Activated CD4-positive, alpha-beta T cell treated with anti-CD3 and anti-CD28 coated beads, Interleukin-2, amount 50 U/mL, for 24 hours (primary cell): Measurements from ENCODE around the gene PLCB1.
"Not testable (repeated sequence)": the region's sequence is repeated elsewhere in the genome, so short reads cannot be mapped to it uniquely, and the experiment has no call there.

ENCODE experiments used
- DNase-seq, 2 donors: peaks; one replicate each; pipeline ENCODE4 v3.0.0-alpha.2; 2020; ENCODE audit warnings: low read depth in 1 of 2, low spot score in 1 of 2

PLCB1 gene

DNA sequence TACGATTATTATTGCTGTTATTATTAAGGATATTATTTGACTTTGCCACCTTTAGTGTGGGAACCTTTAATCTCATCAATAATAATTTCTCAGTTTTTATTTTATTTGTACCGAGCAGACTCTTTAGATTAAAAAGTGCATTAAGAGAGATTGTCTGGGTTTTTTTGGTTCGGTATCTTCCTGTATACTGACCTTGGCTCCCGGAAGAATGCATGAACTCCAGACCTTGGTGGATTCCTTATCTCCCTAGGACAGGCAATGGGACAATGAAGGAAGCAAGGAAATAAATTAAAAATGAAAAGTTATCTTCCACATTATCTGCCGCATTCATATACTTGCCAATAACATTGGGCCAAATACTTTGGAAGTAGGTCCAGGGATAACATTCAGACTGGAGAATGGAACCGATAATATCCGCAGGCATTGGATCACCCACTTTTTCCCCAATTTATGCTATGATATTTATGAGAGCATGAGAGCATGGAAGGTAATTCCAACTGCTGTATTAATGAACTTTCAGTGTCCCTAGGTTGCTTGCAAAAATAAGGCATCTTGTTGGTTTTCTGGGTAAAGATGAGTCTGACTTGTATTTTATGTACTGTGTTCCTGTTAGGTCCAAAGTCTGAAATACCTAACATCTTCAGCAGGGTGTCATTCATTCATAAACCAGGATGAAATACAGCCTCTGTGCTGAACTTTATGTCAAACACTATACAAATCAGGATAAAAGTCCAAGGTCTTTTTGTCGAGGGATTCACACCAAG, 232.1 kb downstream of the PLCB1 start:
- no peak for DNase-seq

DNA sequence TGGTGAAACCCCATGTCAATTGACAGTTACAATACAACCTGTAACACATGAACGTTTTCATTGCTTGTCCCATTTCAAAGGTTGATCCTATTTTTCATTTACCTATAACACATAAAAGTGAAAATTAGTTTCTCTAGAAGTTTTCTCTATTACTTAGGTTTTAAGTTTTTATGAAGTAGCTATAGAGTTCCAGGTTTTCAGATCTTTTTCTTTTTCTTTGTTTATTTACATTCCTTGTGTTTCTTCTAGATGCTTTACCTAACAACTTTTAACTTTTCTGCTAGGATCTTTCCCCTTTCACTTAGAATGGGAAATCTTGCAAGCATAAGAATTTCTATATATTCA, 232.6 kb downstream of the PLCB1 start:
- no peak for DNase-seq

DNA sequence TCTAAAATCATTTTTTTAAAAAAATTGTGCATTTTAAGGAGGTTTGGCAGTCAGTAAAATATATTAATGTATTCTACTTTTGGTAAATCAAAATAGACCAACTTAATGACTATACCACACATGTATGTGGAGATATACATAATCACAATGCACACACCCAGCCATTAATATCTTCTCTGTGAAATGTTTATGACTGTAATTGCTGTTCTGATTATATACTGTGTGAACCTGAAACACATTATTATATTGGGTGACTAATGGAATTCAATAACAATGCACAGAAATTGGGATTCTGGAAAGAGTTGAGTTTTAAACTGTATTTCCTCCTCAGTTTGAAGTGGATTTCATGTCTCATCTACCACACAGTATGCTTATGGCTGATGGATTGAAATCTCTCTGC, 233.6 kb downstream of the PLCB1 start:
- DNase-seq = no peak

DNA sequence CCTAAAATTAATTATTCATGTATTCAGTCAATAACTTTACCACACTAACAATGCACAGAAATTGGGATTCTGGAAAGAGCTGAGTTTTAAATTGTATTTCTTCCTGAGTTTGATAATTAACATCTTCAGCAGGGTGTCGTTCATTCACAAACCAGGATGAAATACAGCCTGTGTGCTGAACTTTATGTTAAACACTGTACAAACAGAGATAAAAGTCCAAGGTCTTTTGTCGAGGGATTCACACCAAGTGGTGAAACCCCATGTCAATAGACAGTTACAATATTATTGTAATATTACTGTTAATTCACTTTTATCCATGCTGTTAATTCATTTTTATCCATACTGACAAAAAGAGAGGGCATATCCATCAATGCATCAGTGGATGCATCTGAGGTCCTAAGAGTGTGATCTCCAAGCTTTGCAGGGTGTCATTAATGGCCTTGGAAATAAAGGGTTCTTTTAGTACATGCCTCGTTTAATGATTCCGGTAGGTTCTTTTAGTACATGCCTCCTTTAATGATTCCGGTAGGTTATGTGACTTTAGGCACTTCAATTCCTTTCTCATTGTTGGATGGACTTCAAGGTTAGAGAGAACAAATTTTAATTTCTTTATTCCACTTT, 234.3 kb downstream of the PLCB1 start:
- no peak for DNase-seq

DNA sequence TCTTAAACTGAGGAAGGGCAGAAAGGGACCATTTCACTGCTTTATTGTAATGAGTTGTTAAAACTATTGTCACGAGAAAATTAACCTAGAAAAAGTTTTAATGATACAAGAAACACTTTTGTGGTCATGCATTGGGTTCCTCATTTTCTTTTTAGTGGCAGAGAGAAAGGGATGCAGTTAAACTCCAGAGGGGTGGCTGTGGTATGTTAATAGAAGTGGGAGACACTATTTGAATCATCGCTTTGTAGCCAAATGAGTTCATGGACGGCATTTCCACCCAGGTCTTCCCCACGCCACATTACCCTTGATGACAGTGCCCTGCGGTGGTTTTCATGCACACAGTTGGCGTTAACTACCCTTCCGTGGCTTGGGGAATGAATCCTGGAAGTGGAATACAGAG, 235.6 kb downstream of the PLCB1 start:
- DNase-seq = no peak

DNA sequence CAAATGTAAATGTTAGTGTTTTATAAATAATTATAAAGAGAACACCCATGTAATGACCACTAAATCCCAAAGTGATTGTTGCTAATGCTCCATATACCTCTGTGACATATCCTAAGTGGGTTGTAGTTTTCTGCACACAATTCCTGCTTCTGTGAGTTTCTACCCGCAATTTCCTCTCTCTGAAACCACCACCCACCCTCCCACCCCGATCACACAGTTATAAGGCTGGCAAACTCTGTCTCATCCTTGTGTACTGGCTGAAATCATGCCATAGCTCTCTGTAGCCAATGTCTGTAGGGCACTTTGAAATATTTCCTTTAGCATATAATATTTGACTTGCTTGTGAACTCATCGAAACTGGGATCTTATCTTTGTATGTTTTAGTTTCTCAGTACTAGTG, 236.6 kb downstream of the PLCB1 start:
- DNase-seq = no peak

DNA sequence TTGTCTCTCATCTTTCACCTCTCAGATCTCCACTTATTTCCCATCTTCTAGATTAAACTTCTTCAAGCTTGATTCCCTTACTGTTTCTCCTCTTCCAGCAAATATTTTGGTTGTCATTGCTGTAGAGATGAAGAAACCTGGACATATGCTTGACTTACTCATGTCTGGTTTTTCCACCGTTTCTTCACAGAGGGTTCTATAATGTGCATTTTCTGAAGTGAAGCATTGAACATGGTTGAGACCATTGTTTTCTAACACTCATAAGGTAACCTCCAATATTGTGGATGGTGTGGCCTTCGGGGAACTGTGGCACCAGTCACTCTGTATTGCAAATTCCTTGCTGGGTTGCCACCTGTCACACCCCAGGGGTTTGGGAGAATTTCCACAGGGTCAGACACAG, 237.2 kb downstream of the PLCB1 start:
- DNase-seq = no peak

DNA sequence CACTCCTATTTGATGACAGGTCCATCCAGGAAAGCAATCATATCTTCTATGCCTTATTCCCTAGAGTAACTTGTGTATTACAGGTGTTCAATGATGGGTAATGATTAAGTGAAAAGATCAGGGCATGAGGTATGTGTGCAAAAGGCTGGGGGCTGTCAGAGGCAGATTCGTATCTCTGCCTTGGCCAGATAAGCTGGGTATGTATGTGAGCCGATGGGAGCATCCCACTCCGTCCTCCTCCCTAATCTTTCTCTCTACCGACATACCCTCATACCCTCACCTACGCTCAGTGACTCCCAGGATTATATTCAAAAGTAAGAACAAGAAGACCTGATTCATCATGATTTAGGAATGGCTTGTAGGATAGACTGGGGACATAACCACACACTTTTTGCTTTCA, 238.7 kb downstream of the PLCB1 start:
- no peak for DNase-seq

DNA sequence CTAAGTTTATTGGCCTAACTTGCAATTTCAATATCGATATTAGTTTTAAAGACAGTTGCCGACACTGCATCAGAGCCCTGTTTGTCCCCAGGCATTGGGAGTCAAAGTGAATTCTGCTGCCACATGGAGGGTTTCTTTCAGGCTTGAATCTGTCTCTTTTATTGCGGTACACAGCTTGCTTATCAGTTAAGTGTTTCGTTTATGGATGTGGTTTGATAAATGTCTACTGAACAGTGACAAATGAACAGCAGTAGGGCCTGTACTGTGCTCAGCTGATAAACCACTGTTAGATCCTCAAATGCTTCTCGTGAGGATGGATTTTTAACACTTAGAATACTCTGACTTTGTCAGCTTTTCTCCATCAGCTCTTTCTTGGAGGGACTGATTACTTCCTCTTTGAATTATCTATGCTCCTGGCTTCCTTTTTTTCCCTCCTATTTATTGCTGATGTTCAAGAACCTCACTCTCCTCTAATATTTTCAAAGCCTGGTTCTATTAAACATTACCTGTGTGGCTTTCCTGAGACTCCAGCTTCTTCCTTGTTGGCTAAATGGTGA, 240.8 kb downstream of the PLCB1 start:
- DNase-seq = no peak

DNA sequence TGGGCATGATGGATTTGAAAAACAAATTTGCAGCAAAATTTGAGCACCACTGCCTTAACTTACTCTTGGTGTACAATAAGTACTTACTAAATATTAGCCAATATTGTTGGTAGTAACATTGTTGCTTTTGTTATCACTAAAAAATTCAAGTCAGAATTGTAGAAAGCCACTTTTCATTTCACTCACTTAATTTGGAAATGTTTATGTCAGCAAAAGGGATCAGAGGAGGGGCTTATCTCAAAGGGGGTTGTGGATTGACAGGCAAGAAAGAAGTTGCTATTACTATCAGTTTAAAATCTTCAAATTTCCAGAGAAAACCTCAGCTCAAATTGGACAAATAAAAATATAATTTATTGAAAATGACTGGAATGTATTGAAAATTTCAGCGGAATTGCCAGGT, 241.5 kb downstream of the PLCB1 start:
- no peak for DNase-seq

DNA sequence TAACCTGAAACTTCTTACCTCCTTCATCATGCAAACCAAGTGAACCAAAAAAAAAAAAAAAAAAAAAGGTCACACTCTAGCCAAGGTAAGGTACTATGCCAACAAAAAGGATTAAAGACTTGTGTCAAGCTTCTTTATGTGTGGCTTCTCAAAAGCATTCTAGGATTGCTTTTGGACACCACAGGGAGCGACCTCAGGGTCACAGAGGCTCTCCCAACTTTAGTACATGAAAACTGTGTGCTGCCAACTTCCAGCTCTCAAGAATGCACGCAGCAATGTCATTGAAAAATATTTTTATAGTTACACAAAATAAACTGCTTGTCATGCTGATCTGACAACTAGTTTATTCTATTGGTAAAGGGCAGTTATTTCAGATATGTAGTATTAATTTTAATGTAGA, 243.8 kb downstream of the PLCB1 start:
- DNase-seq = no peak

DNA sequence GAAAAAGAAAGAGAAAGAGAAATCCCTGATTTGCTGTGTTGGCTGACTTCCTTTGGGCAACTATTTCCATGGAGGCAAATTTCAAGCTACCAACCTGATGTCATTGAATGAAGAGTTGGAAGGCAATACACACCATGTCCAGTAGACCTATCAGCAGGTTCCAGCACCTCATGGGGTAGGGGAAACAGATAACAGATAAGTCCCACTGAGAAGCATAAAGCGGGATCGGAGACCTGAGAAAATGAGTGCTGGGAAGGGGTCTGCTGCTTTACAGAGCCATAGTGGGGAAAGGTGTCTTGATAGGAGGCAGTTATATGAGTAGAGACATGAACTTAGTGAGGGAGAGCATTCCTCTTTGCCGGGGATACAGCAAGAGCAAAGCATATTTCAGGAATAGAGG, 244.9 kb downstream of the PLCB1 start:
- DNase-seq = no peak

DNA sequence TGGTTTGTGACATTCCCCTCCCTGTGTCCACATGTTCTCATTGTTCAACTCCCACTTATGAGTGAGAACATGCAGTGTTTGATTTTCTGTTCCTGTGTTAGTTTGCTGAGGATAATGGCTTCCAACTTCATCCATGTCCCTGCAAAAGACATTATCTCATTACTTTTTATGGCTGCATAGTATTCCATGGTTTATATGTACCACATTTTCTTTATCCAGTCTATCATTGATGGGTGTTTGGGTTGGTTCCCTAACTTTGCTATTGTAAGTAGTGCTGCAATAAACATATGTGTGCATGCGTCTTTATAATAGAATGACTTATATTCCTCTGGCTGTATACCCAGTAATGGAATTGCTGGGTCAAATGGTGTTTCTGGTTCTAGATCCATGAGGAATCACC, 247.1 kb downstream of the PLCB1 start:
- DNase-seq = not testable (repeated sequence)

DNA sequence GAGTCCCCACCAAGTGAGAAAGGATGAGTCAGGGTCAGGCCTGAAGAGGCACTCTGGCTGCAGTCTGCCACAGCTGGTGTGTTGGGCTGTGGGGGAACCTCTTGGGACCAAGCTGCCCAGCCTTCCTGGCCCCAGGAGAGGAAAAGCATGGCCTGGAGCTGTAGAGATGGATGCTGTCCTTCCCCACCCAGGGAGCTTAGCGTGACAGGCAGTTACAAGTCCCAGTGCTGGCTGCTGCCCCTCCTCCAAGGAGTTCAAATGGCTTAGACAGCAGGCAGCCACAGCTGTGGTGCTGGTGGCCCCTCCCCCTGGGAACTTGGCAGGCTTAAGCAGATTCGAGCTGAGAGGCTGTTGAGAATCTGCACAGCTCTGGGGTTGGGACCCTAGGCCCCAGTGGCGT, 253.2 kb downstream of the PLCB1 start:
- no peak for DNase-seq

DNA sequence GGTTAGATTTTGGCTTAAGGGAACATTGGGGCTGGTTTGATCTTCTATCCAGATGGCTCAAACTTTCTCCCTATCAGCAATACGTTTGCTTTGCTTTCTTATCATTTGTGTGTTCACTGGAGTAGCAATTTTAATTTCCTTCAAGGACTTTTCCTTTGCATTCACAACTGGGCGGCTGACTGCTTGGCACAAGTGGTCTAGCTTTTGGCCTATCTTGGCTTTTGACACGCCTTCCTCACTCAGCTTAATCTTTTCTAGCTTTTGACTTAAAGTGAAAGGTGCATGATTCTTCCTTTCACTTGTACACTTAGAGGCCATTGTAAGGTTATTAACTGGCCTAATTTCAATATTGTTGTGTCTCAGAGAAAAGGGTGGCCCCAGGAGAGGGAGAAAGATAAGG, 254.9 kb downstream of the PLCB1 start:
- no peak for DNase-seq

DNA sequence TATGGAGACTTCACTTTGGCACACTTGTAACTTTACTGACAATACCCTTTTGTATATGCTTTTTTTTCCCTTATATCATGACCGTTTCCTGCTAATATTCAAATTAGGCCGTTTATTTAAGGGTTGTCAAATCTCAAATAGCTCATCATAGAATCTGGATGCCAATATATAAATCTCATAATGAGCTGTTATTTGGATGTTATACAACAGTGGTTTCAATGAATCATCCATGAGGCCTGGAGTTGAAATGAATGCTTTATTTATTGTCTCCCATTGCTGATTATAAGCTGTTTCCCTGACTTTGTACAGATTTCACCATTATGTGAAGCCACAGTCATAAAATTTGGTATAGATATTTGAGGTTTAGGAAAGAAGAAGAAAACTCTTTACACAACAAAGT, 256.1 kb downstream of the PLCB1 start:
- no peak for DNase-seq

DNA sequence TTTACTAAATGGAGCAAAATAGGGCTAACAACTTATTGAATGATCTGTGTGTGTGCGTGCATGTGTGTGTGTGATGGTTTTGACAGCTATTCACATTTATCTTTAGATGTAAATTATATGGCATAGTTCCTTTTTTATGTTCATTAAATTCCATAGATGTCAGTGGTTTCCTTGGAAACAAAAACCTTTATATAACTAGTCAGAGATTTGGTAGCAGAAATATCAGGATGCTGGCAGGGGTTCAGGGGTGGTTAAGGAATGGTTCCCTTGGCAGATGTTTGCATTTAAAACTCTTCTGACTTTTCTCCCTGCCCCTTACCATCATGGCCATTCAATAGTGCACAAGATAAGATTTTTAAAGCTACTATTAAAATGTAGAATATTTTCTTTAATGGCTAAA, 256.6 kb downstream of the PLCB1 start:
- DNase-seq = no peak

DNA sequence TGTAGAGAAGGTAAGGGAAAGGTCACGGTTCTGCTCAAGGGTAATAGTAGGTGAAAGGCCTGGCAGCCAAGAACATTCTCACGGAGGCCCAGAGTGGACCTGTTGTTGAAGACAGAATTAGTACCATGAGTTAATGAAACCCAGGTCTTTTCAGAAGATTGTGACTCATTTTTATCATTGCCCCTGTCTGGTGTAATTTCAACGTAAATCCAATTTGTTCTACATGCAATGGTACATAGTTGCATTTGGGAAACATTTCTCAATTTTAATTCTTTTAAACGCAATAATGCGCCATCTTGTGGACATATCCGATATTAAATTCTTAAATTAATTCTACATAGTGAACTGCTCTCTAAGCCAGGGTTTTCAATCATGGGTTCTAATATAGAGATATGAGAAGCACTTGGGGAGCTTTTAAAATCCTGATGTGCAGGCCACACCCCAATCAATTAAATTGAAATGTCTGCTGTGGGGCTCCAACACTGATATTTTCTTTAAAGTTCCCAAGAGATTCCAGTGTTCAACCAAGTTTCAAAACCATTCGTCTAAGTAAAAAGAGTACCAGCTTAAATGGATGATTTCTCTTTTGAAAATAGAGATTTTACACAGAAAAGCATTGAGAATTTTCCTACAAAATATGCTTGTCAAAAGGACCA, 257.4 kb downstream of the PLCB1 start:
- no peak for DNase-seq

DNA sequence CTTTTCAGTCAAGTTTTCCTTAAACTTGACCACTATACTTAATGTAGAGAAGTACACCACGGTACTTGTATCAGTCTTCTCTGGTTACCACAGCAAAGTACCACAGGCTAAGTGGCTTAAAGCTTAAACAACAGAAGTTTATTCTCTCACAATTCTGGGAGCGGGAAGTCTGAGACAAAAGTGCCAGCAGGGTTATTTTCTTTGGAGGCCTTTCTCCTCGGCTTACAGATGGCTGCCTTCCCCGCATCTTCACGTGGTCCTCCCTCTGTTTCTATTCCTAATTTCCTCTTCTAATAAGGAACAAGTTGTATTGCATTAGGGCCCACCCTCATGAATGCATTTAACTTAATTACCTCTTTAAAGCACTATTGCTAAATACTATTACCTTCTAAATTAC, 258.0 kb downstream of the PLCB1 start:
- DNase-seq = no peak

DNA sequence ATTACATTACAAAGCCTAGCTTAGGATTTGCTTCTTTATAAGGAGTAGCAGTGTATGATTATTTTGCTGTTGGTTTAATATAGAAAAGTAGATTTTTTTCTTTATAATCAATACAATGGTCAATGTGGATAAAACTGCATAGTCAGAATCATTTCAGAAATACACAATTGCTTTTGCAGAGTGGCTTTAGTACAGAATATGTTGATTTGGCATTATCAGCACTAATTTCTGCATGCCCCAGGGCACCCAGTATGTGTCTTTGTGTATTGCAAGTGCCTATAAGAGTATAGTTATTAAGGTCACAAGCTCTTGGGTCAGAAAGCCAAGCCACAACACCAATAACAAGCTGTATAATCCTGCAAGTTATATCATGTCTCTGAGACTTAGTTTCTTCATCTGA, 258.4 kb downstream of the PLCB1 start:
- no peak for DNase-seq

DNA sequence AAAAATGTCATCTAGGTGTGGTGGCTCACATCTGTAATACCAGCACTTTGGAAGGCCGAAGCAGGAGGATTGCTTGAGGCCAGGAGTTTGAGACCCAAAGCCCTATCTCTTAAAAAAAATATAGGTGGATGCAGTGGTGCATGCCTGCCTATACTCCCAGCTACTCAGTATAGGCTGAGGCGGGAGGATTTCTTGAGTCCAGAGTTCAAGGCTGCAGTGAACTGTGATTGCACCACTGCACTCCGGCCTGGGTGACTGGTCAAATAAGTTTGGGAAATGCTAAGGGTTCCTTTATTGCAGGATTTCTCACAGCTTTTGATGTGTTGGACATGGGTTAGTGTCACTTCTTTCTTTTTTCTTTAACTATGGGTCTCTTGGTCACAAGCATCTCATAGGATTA, 261.3 kb downstream of the PLCB1 start:
- DNase-seq = no peak

DNA sequence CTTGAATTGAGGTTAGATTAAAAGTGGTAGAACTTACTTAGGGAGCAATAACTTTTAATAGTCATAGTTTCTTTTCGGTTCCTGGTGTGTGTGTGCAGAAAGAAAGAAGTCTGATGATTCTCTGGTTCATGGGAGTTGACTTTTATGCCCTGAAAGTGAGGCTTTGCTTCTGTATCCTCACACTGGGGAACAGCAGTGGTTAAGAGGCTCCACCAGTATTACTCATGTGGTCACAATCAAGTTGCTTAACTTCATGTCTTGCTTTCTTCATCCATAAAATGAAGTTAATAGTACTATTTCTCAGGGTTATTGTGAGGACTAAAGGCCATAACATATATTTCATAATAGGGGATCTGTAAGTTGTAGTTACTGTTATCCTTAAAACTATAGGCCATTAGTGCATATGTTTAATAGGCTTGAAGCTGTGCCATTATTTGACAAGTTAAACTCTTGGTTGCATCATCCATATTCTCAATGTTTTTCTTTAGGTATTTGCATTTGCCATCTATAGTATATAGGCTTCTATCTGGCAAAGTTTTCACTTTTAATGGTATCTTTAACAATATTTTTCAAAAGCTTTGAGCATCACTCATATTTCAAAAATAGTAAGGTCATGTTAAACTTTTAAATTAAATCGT, 262.4 kb downstream of the PLCB1 start:
- DNase-seq = no peak
